Type B pancreatic cell (in vitro differentiated cells): ENCODE measurements around the gene DGKI. TPM values are rescaled to one million over a fixed set of nuclear protein-coding genes. Genes with fewer than 3 reads are reported as not detected.

Experiments
- DNase-seq: peaks from one replicate; pipeline ENCODE4 v3.0.0; 2021; ENCODE audit warnings: mixed read lengths; ENCODE audit not compliant: unreplicated experiment; ENCODE audit errors: extremely low spot score
- H3K27ac Mint-ChIP-seq: 2 replicates; pipeline ENCODE4 v1.8.0; 2021; ENCODE audit warnings: mild to moderate bottlenecking, mixed read lengths
- H3K27me3 Mint-ChIP-seq: 2 replicates; pipeline ENCODE4 v1.8.0; 2021; ENCODE audit warnings: mixed read lengths
- H3K36me3 Mint-ChIP-seq: 2 replicates; pipeline ENCODE4 v1.8.0; 2021; ENCODE audit warnings: mixed read lengths
- H3K4me1 Mint-ChIP-seq: one replicate; pipeline ENCODE4 v1.8.0; 2021; ENCODE audit warnings: mixed read lengths; ENCODE audit not compliant: unreplicated experiment
- H3K4me3 Mint-ChIP-seq: 2 replicates; pipeline ENCODE4 v1.8.0; 2021; ENCODE audit warnings: mild to moderate bottlenecking, mixed read lengths
- H3K9me3 Mint-ChIP-seq: 2 replicates; pipeline ENCODE4 v1.8.0; 2021; ENCODE audit warnings: mixed read lengths
- CTCF ChIP-seq: fragments of 200-600 bp; sonication (generic); conservative IDR thresholded peaks from 2 replicates; pipeline ENCODE4 v1.5.0; 2021; ENCODE audit warnings: antibody characterized with exemption, mild to moderate bottlenecking
- total RNA-seq: library from RNA; stranded (reverse); gene quantifications from 2 replicates; pipeline ENCODE4 v1.2.1, GENCODE V29; 2021; ENCODE audit warnings: low replicate concordance

Gene DGKI
- total RNA-seq, 1 donor from 2014 or later: 2.8 TPM

DNA sequence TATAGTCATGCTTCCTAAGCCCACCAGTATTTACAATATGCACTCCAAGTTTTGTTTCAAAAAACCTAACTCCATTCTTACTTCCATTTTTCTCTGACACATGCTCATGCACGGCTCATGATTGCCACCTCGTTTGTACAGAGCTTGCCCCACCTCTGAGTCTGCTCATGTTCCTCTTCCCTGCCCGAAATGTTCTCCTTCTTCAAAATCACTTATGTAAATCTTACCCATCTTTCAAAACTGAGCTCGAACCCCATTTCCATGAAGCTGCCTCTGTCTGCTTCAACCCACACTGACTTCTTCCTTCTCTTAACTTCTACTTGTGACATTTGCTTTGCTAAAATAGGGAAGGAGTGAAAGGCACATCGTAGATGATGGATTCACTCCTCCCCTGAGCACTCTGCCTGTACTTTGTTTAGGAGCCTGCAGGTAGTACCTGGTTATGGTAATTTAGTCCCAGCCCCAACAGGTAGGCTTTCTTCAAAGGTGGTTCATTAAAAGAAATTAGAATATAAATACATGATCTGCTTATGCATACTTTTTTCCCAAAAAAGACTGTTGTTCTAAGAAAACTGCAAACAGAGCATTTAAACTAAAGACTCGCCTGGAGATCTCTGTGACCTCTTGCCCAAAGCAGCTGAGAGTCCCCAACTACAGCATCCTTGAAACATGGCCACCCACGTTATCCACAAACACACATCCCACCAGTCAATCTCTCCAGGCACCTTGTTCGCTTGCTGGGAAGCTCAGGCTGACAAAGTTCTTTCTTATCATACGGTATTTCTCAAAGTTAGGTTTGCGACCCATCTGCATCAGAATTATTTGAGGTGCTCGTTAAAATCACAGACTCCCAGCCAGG is 172.0 kb downstream of the DGKI start:
- H3K4me3 Mint-ChIP-seq: no peak overlapping the region
- TF ChIP-seq CTCF: no peak
- no peaks in the 10 kb centered on the region for H3K36me3 Mint-ChIP-seq
- no peaks in the 10 kb centered on the region for H3K9me3 Mint-ChIP-seq
- H3K4me1 Mint-ChIP-seq: no peaks in the 10 kb centered on the region
- DNase-seq: no peak
- peaks cover 31% of the 10 kb centered on the region for H3K27me3 Mint-ChIP-seq
- H3K27ac Mint-ChIP-seq: no peak overlapping the region

GRCh38 chr7:137674048-137674447 is 172.7 kb downstream of the DGKI start:
- Mint-ChIP-seq H3K36me3 (no peaks in the 10 kb centered on the region), H3K9me3 (no peaks in the 10 kb centered on the region), H3K27me3 (peaks cover 31% of the 10 kb centered on the region), H3K4me1 (no peaks in the 10 kb centered on the region), H3K27ac (no peak overlapping the region), H3K4me3 (no peak overlapping the region)
- no peak for DNase-seq
- TF ChIP-seq CTCF: no peak

DNA sequence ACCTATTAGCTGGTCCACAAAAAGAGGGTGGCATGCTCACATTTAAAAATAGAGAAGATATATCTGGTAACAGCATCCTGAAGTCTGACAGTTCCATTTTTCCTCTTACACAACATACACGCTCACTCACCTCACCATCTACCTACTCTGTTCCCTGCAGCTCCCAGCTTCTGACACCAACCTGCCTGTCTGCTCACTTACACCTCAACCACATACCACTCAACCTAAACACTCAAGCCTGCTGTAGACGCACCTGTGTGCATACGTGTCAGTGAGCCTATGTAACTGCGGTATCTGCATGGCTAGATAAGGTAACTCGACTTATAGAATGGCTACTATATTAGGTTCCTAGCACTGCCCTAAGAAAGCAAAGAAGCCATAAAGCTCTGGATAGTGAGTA is 174.9 kb downstream of the DGKI start:
- H3K36me3 Mint-ChIP-seq: no peaks in the 10 kb centered on the region
- TF ChIP-seq CTCF: no peak
- no peaks in the 10 kb centered on the region for H3K9me3 Mint-ChIP-seq
- no peak overlapping the region for H3K27ac Mint-ChIP-seq
- H3K27me3 Mint-ChIP-seq: peaks cover 39% of the 10 kb centered on the region
- H3K4me3 Mint-ChIP-seq: no peak overlapping the region
- DNase-seq: no peak
- H3K4me1 Mint-ChIP-seq: no peaks in the 10 kb centered on the region

DNA sequence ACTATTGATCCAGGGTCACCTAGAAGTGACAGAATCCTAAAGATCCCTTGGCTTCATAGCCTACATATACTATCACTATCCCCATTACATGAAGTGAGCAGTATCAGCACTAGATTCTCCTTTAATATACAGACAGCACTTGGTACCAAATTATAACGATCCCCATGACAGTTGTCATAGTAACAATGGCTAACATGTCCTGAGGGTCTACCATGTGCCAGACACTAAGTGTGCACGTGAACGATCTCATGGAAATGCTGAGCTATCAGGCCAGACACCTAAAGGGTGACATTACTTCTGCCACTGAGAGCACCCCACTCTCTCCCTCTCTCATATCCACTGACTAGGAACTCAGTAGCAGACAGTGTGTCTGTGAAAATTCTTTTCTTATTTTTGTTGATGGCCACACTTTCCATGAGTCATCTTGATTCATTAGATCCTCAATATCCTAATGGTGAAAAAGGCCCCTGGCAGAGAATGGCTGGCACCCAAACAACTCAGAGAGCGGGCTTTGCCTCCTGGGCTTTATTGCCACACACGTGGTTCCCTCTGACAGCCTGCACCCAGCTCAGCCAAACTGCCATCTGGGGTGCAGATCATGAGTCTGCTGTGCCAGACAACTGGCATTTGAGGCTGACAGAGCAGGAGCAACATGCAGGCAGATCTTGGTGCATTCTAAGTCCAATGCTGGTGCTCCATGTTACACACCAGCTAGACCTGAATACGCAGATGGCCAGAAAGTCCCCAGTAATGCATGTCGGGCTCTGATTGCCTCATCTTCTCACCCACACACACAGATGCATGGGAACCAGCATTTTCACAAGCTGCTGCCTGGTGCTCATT is 176.3 kb downstream of the DGKI start:
- no peaks in the 10 kb centered on the region for H3K36me3 Mint-ChIP-seq
- no peak overlapping the region for H3K27ac Mint-ChIP-seq
- DNase-seq: no peak
- no peaks in the 10 kb centered on the region for H3K4me1 Mint-ChIP-seq
- peaks cover 42% of the 10 kb centered on the region for H3K27me3 Mint-ChIP-seq
- no peak for TF ChIP-seq CTCF
- H3K4me3 Mint-ChIP-seq: no peak overlapping the region
- no peaks in the 10 kb centered on the region for H3K9me3 Mint-ChIP-seq

DNA sequence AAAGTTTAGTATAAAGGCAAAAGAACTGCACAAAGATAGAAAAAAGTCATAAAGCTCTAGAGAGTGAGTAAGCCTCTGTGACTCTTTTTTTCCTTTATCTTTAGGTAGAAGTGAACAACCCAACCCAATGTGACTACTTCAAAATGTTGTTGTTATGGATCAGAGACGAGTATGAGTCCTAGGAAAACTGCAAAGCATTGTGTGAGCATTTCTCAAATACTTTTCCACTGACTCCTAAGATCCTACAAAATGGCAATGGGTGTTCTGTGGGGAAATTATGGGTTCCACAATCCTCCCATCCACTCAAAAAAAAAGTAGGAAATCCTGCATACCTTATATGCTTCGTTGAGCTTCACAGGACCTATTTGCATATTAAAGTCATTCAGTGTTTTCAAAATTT is 177.1 kb downstream of the DGKI start:
- Mint-ChIP-seq H3K27ac (no peak overlapping the region), H3K9me3 (no peaks in the 10 kb centered on the region), H3K4me3 (no peak overlapping the region), H3K4me1 (no peaks in the 10 kb centered on the region), H3K36me3 (no peaks in the 10 kb centered on the region), H3K27me3 (peaks cover 42% of the 10 kb centered on the region)
- no peak for TF ChIP-seq CTCF
- DNase-seq: no peak
